WTC11 (cell line): ENCODE data around the gene PAFAH2.

Experiments used
- CBFB ChIP-seq: sonication (generic); formaldehyde crosslinking; IDR thresholded peaks from 2 replicates; pipeline ENCODE4 v1.8.1; 2022; ENCODE audit warnings: mild to moderate bottlenecking, low read depth, missing genetic modification reagents
- CTCF ChIP-seq: fragments of 200-600 bp; IDR thresholded peaks from 2 replicates; pipeline ENCODE4 v1.8.0; 2022; ENCODE audit warnings: antibody characterized with exemption
- FOXP1 ChIP-seq: sonication (generic); formaldehyde crosslinking; IDR thresholded peaks from 2 replicates; pipeline ENCODE4 v1.8.0; 2022; ENCODE audit warnings: missing genetic modification reagents, mild to moderate bottlenecking, moderate library complexity, borderline replicate concordance
- JUN ChIP-seq: sonication (generic); formaldehyde crosslinking; IDR thresholded peaks from 2 replicates; pipeline ENCODE4 v1.8.0; 2023; ENCODE audit warnings: mild to moderate bottlenecking, missing genetic modification reagents
- NR2C2 ChIP-seq: sonication (generic); formaldehyde crosslinking; IDR thresholded peaks from 2 replicates; pipeline ENCODE4 v1.8.0; 2022; ENCODE audit warnings: mild to moderate bottlenecking, missing genetic modification reagents
- SP1 ChIP-seq: sonication (generic); formaldehyde crosslinking; conservative IDR thresholded peaks from 2 replicates; pipeline ENCODE4 v1.8.1; 2022; ENCODE audit warnings: missing genetic modification reagents
- STAT6 ChIP-seq: sonication (generic); formaldehyde crosslinking; conservative IDR thresholded peaks from 2 replicates; pipeline ENCODE4 v1.8.1; 2023; ENCODE audit warnings: mild to moderate bottlenecking, low read depth, missing genetic modification reagents, moderate library complexity
- TP53 ChIP-seq: sonication (generic); formaldehyde crosslinking; IDR thresholded peaks from 2 replicates; pipeline ENCODE4 v1.8.1; 2023; ENCODE audit warnings: mild to moderate bottlenecking, missing genetic modification reagents
- USF2 ChIP-seq: sonication (generic); formaldehyde crosslinking; IDR thresholded peaks from 2 replicates; pipeline ENCODE4 v1.8.1; 2023; ENCODE audit warnings: mild to moderate bottlenecking, missing genetic modification reagents, moderate library complexity
- ZNF317 ChIP-seq: sonication (generic); formaldehyde crosslinking; IDR thresholded peaks from 2 replicates; pipeline ENCODE4 v1.8.1; 2023; ENCODE audit warnings: low read depth, mild to moderate bottlenecking, moderate library complexity, missing genetic modification reagents, borderline replicate concordance

- no peak for TF ChIP-seq SP1 (CRISPR knock-in tag)
- TF ChIP-seq CTCF = peak; percentile 100
- no peak for TF ChIP-seq FOXP1
- no peak for TF ChIP-seq ZNF317 (CRISPR knock-in tag)
- TF ChIP-seq JUN (CRISPR knock-in tag) = no peak
- TF ChIP-seq TP53 (CRISPR knock-in tag) = no peak
- TF ChIP-seq USF2 = no peak
- no peak for TF ChIP-seq CBFB (CRISPR knock-in tag)
- TF ChIP-seq NR2C2 (CRISPR knock-in tag) = no peak
- TF ChIP-seq STAT6 (CRISPR knock-in tag) = no peak
Measured at GRCh38 chr1:26035959-26036755, 38.3 kb upstream of the PAFAH2 start.
